Erythroblast (primary cell): ENCODE results near the gene ADARB1.

Experiments used
- DNase-seq, 2 experiments: peaks; one replicate each; lab custom pipeline; 2025; lab: John Stamatoyannopoulos, UW
- GATA1 ChIP-seq: IDR thresholded peaks from 2 replicates; pipeline ENCODE4 v1.6.1; 2011; ENCODE audit warnings: low read depth, mild to moderate bottlenecking, control low read depth, low read length, moderate library complexity
- POLR2A ChIP-seq: IDR thresholded peaks from 2 replicates; pipeline ENCODE4 v1.6.1; 2011; ENCODE audit warnings: mild to moderate bottlenecking, low read length

Gene ADARB1

GRCh38 chr21:45147473-45148315, 73.3 kb downstream of the ADARB1 start:
- TF ChIP-seq GATA1 (no peak), POLR2A (no peak)
- peak in 1 of 2 experiments; percentile 12 for DNase-seq

GRCh38 chr21:45148316-45148990, 74.1 kb downstream of the ADARB1 start:
- TF ChIP-seq POLR2A (no peak), GATA1 (no peak)
- no peak for DNase-seq

DNA sequence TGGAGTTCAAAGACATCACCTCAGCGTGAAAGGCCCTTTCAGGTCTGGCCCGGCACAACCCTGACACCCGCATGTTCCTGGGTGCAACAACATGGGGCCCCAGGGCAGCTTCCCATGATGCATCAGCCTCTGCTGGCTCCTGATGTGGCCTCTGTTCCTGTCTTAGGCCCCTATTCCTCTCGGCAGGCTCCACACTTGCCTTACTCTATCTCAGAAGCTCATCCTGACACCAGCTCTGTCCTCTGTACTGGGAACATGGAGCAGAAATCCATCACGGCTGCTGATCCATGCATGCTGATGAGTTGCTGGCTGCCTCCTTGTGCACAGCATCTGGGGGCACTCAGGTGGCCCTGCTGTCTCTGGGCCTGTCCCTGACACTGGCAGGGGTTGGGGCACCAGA, 74.6 kb downstream of the ADARB1 start:
- TF ChIP-seq POLR2A: no peak
- DNase-seq: no peak

- no peak for DNase-seq
- no peak for TF ChIP-seq GATA1
- no peak for TF ChIP-seq POLR2A
Observed at GRCh38 chr21:45150638-45151131, 76.3 kb downstream of the ADARB1 start.

GRCh38 chr21:45151445-45152160, 77.2 kb downstream of the ADARB1 start:
- DNase-seq: no peak
- TF ChIP-seq GATA1 (no peak), POLR2A (no peak)

GRCh38 chr21:45152265-45152746, 77.9 kb downstream of the ADARB1 start:
- DNase-seq: peak; percentile 76 to 87

DNA sequence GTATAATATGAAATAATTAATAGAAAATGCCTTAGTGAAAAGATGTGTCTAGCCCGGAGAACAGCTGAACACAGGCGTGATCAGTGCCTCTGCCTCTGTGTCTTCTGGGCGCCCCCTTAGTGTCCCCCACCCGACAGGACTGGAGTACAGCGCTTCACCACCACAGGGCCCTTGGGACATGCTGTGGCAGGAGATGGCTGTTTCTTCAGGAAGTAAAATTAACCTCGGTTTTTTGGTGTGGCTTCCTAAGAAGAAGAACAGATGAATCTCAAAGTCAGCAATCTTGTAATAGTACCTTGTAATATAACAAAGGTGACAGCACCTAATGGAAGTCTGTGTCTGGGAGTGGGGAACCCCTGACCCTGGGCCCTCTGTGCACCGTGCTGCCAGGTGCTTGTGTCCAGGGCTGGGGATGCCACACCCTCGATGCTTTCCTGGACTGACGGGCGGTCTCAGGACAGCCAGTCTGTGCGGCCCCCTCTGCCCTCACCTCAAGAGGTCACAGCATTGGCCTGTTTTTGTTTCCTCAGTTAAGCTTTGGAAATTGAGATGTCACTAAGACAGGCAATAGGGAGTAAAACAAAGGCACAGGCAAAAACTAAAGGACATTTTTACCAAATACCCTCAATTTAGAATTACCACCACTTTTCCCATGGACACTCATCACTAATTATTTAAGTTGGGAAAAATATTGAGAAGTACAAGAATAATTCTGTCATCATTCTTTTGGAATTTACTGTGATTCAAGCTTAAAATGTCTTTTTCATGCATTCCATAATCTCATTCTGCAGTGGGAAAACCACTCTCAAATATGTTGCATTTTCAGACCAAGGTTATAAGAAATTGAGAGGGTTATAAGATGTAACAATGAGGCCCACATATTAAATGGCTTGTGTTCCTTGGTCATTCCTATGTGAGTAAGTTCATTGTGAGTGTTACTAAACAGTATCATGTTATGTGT, 79.3 kb downstream of the ADARB1 start:
- DNase-seq: no peak
- TF ChIP-seq GATA1: no peak
- TF ChIP-seq POLR2A: no peak

More at GRCh38 chr21:45152265-45152746, 77.9 kb downstream of the ADARB1 start:
- TF ChIP-seq GATA1 (no peak), POLR2A (no peak)

GRCh38 chr21:45154511-45155508, 80.4 kb downstream of the ADARB1 start:
- peak in 1 of 2 experiments; percentile 66 for DNase-seq
- no peak for TF ChIP-seq POLR2A

GRCh38 chr21:45155910-45156309, 81.5 kb downstream of the ADARB1 start:
- no peak for TF ChIP-seq POLR2A
- no peak for TF ChIP-seq GATA1
- no peak for DNase-seq

DNA sequence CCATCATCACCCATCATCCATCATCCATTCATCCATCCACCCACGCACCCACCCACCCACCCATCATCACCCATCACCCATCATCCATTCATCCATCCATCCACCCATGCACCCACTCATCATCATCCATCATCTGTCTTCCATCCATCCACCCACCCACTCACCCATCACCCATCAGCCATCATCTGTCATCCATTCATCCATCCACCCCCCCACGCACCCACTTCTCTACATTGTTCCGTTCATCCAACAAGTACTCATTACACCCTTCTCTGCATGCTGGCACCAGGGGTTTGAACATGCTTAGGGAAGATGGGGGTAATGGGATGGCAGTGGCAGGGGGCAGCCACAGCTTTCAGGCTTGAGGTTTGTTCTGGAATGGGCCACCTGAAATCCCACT, 82.1 kb downstream of the ADARB1 start:
- TF ChIP-seq GATA1 (no peak), POLR2A (no peak)
- DNase-seq: no peak

- TF ChIP-seq POLR2A (no peak), GATA1 (no peak)
- DNase-seq: no peak
Observed at GRCh38 chr21:45157932-45158331, 83.6 kb downstream of the ADARB1 start.
